OCI-LY3 (cell line): ENCODE data around the gene C1orf105.

Experiments
- CTCF ChIP-seq: fragments of 200-600, 300-600 bp; sonication (generic); IDR thresholded peaks from 2 replicates; pipeline ENCODE4 v1.5.1; 2014; ENCODE audit warnings: antibody characterized with exemption, low read length, low read depth
- EZH2phosphoT487 ChIP-seq: fragments of 200-600 bp; shearing (Covaris generic); IDR thresholded peaks from 2 replicates; pipeline ENCODE4 v1.6.1; 2018; ENCODE audit warnings: antibody characterized with exemption, mixed run types, low read depth

- TF ChIP-seq CTCF (no peak), EZH2phosphoT487 (no peak)
Observed at GRCh38 chr1:172390301-172390682, 30.2 kb upstream of the C1orf105 start.
